ENCODE results near the gene PTPRN2. TPM values are rescaled to one million over a fixed set of nuclear protein-coding genes. Genes with fewer than 3 reads are reported as not detected.

Gene PTPRN2
- total and polyA plus RNA-seq, 2 donors (not counting 3 experiments of a cell fraction or from before 2014, with no cell fraction given), result 0.62 to 0.88 TPM

- no peaks in the 10 kb centered on the region for H3K79me2 ChIP-seq (ENCODE audit: control insufficient read depth, insufficient read depth, low read length)
- ChIA-PET CTCF (no interaction called here), POLR2A (no interaction called here)
- H3K9me1 ChIP-seq (replicated peaks; ENCODE audit: control insufficient read depth, extremely low read depth, insufficient read depth, low read length), result no peaks in the 10 kb centered on the region
- BruUV-seq (replicated peaks), result no TSS peak
- FAIRE-seq, result no peak
- no peak overlapping the region for H3K4me2 ChIP-seq (ENCODE audit: insufficient read depth, low read length)
- H3K27ac ChIP-seq (ENCODE audit: insufficient read depth, low read depth, low read length), result no peak overlapping the region
- dilution Hi-C loops (cut with MboI; ENCODE audit: extremely low pct_ligation_motif_present, low sequenced_read_pairs), result no loop called here
- H3K4me1 ChIP-seq (ENCODE audit: control insufficient read depth, extremely low read depth, insufficient read depth, low read length), result no peaks in the 10 kb centered on the region
- no peaks in the 10 kb centered on the region for H3K9me3 ChIP-seq (replicated peaks; ENCODE audit: control insufficient read depth, insufficient read depth, low read length)
- no peak for DNase-seq (ENCODE audit: low read depth, low spot score)
- intact Hi-C loops (cut with micrococcal nuclease), result no loop called here
- H3K27me3 ChIP-seq (ENCODE audit: control insufficient read depth in 2 of 2, insufficient read depth in 2 of 2, low read length in 2 of 2), result no peaks in the 10 kb centered on the region
- no peak overlapping the region for H2AFZ ChIP-seq (ENCODE audit: low read depth, low read length)
- no peaks in the 10 kb centered on the region for H4K20me1 ChIP-seq (replicated peaks; ENCODE audit: control insufficient read depth, extremely low read depth, insufficient read depth, low read length)
- TF ChIP-seq EZH2 (IDR thresholded peaks at IDR 0.05; ENCODE audit: borderline replicate concordance, low read depth, low read length, severe bottlenecking) (no peak), MYC (IDR thresholded peaks at IDR 0.05; ENCODE audit: low read depth, low read length) (no peak), CTCF (IDR thresholded peaks at IDR 0.05; ENCODE audit: extremely low read depth in 1 of 2, insufficient read depth in 1 of 2, low read depth in 1 of 2, low read length in 2 of 2) (no peak), POLR2AphosphoS5 (IDR thresholded peaks at IDR 0.05; ENCODE audit: insufficient read depth, low read depth, low read length) (no peak), FOS (IDR thresholded peaks at IDR 0.05; ENCODE audit: borderline replicate concordance, insufficient read depth, low read length) (no peak), GATA2 (IDR thresholded peaks at IDR 0.05; ENCODE audit: insufficient read depth, insufficient read length, low read depth, low read length) (no peak), MAX (IDR thresholded peaks at IDR 0.05; ENCODE audit: insufficient read depth, insufficient read length) (no peak), POLR2A (IDR thresholded peaks at IDR 0.05; ENCODE audit: low read depth, low read length) (no peak), JUN (IDR thresholded peaks at IDR 0.05; ENCODE audit: borderline replicate concordance, insufficient read depth, insufficient read length, low read depth) (no peak)
- no peak overlapping the region for H3K9ac ChIP-seq (replicated peaks; ENCODE audit: extremely low read depth, insufficient read depth, low read length)
- H3K36me3 ChIP-seq (ENCODE audit: control insufficient read depth in 2 of 2, extremely low read depth in 1 of 2, insufficient read depth in 2 of 2, low read length in 2 of 2), result no peaks in the 10 kb centered on the region
- no peak overlapping the region for H3K4me3 ChIP-seq (replicated peaks in 1 of 3; ENCODE audit: insufficient read depth in 1 of 3, low read depth in 1 of 3, low read length in 3 of 3)
Measured at GRCh38 chr7:157866336-157866924, 721.2 kb downstream of the PTPRN2 start.

Data from endothelial cell of umbilical vein (primary cell).